GM12878 (cell line): Measurements from ENCODE around the gene GPR4. TPM values are rescaled to one million over a fixed set of nuclear protein-coding genes. Genes with fewer than 3 reads are reported as not detected.
A peak's percentile ranks its signal among the peaks of the same experiment; 100 is the strongest.

Source experiments
- ATAC-seq: fragments of 200-7000 bp; cut with Tn5 transposase; 3 replicates; pipeline ENCODE4 v1.9.1; 2020; ENCODE audit warnings: mild to moderate bottlenecking, moderate library complexity
- BruUV-seq: library from RNA; stranded (reverse); fragments of 400-500 nt; replicated peaks from 2 replicates; lab custom pipeline; 2021; lab: Mats Ljungman, UMichigan
- CTCF ChIA-PET: fragments of 300-600 bp; sonication (Branson Sonifier 250); formaldehyde crosslinking; extraction: SDS; loops from one replicate; lab custom pipeline; 2021; ENCODE audit warnings: inconsistent platforms; lab: Yijun Ruan, JAX
- POLR2A ChIA-PET: fragments of 350-600 bp; formaldehyde crosslinking; extraction: SDS; loops from one replicate; lab custom pipeline; 2021; ENCODE audit warnings: inconsistent platforms; lab: Charles Lee
- RAD21 ChIA-PET: fragments of 300-600 bp; sonication (Branson Sonifier 250); formaldehyde crosslinking; loops from one replicate; lab custom pipeline; 2023; ENCODE audit warnings: antibody characterized with exemption; ENCODE audit not compliant: unreplicated experiment; lab: Charles Lee
- SMC1A ChIA-PET: fragments of 300-600 bp; sonication (Branson Sonifier 250); formaldehyde crosslinking; loops from one replicate; lab custom pipeline; 2023; ENCODE audit not compliant: unreplicated experiment, uncharacterized antibody; lab: Charles Lee
- DNase-seq: peaks from one replicate; pipeline ENCODE4 v3.0.0-alpha.2; 2011; ENCODE audit warnings: low read depth, low spot score
- FAIRE-seq: peaks from 3 replicates; lab custom pipeline; 2011; peaks lifted over from hg19 to GRCh38; lab: Jason Lieb, UNC
- H2AFZ ChIP-seq: 2 replicates; pipeline ENCODE4 v1.6.0; 2011; ENCODE audit warnings: low read depth, low read length, control low read depth; ENCODE audit not compliant: control insufficient read depth
- H3K27ac ChIP-seq: 2 replicates; pipeline ENCODE4 v1.5.1; 2011; ENCODE audit warnings: control low read depth; ENCODE audit not compliant: control insufficient read depth, insufficient read depth
- H3K27me3 ChIP-seq, 2 experiments: replicated peaks in 1 of 2; 2 replicates each; pipeline versions ENCODE4 v1.6.0 to v1.6.1; 2011; ENCODE audit warnings: low read length in 1 of 2; ENCODE audit not compliant: control insufficient read depth in 2 of 2, insufficient read depth in 2 of 2
- H3K36me3 ChIP-seq, 2 experiments: 2 replicates each; pipeline ENCODE4 v1.5.1; 2011; ENCODE audit warnings: low read length in 1 of 2; ENCODE audit not compliant: control insufficient read depth in 2 of 2, insufficient read depth in 2 of 2
- H3K4me1 ChIP-seq: 2 replicates; pipeline ENCODE4 v1.6.1; 2011; ENCODE audit warnings: mild to moderate bottlenecking, low read length, moderate library complexity, mixed read lengths; ENCODE audit not compliant: control insufficient read depth, insufficient read depth
- H3K4me2 ChIP-seq: 2 replicates; pipeline ENCODE4 v1.6.0; 2011; ENCODE audit warnings: control low read depth; ENCODE audit not compliant: control insufficient read depth, insufficient read depth
- H3K4me3 ChIP-seq: fragments of 200-600 bp; sonication (generic); 2 replicates; pipeline ENCODE4 v1.5.1; 2016
- H3K79me2 ChIP-seq: 2 replicates; pipeline ENCODE4 v1.6.0; 2011; ENCODE audit warnings: low read length; ENCODE audit not compliant: control insufficient read depth, insufficient read depth
- H3K9ac ChIP-seq: 2 replicates; pipeline ENCODE4 v1.8.0; 2011; ENCODE audit warnings: low read length, control low read depth, mixed read lengths; ENCODE audit not compliant: control insufficient read depth, insufficient read depth
- H3K9me3 ChIP-seq: replicated peaks from 3 replicates; pipeline ENCODE4 v1.5.1; 2011; ENCODE audit warnings: mild to moderate bottlenecking, low read length; ENCODE audit not compliant: control insufficient read depth, insufficient read depth
- H4K20me1 ChIP-seq: 2 replicates; pipeline ENCODE4 v1.6.0; 2011; ENCODE audit not compliant: control insufficient read depth, insufficient read depth
- CREB1 ChIP-seq: IDR thresholded peaks from 2 replicates; pipeline ENCODE4 v1.6.1; 2012; ENCODE audit warnings: low read depth, mild to moderate bottlenecking, inconsistent platforms
- CREM ChIP-seq: IDR thresholded peaks from 2 replicates; pipeline ENCODE4 v1.6.1; 2014; ENCODE audit warnings: antibody characterized with exemption, low read depth
- LARP7 ChIP-seq: fragments of 450-650 bp; IDR thresholded peaks from 2 replicates; pipeline ENCODE4 v1.6.1; 2017; ENCODE audit warnings: mild to moderate bottlenecking
- NBN ChIP-seq: fragments of 450-650 bp; IDR thresholded peaks from 2 replicates; pipeline ENCODE4 v1.6.1; 2016
- POLR2AphosphoS5 ChIP-seq: IDR thresholded peaks from 2 replicates; pipeline ENCODE4 v1.6.1; 2011; ENCODE audit warnings: mild to moderate bottlenecking, low read length, inconsistent platforms
- TAF1 ChIP-seq: IDR thresholded peaks from 2 replicates; pipeline ENCODE4 v1.6.1; 2011; ENCODE audit warnings: mild to moderate bottlenecking, low read depth, low read length, borderline replicate concordance
- WGBS: methylation state at CpG from one replicate; pipeline ENCODE4 v1.1.6; 2016; ENCODE audit warnings: low lambda C conversion rate; ENCODE audit not compliant: insufficient replicate concordance, insufficient coverage; ENCODE audit errors: missing lambda C conversion rate; 5-methylcytosine and 5-hydroxymethylcytosine counted together
- in situ Hi-C: fragments of 300-500 bp; cut with MboI; formaldehyde crosslinking; loops from 9 replicates; pipeline ENCODE4 v1.14.3; 2018; ENCODE audit warnings: mixed read lengths
- intact Hi-C: fragments of 100-400 bp; cut with micrococcal nuclease; formaldehyde crosslinking; loops from one replicate; pipeline ENCODE4 v1.14.2; 2022; ENCODE audit not compliant: unreplicated experiment
- polyA plus RNA-seq, 11 experiments: library from polyadenylated mRNA; depleted of rRNA in 4 of 11; unstranded in 6 of 11; stranded (reverse) in 5 of 11; fragments of >200 nt; fragmentation: Nextera tagmentation in 4 of 11; fragmentation: Illumina TruSeq in 1 of 11; extraction: Ambion mirVana in 4 of 11; extraction: Trizol in 1 of 11; gene quantifications; 1 replicate in 1 of 11; 2 replicates in 10 of 11; pipeline versions ENCODE4 v1.2.1 to v1.2.3, GENCODE V29; 2011 to 2016; ENCODE audit warnings: inconsistent platforms in 2 of 11, missing spikeins in 2 of 11, low read depth in 1 of 11
- total RNA-seq, 4 experiments: library from RNA; depleted of rRNA in 3 of 4; stranded (reverse); fragments of >200 nt in 3 of 4; fragmentation: Illumina TruSeq in 1 of 4; extraction: Trizol in 1 of 4; gene quantifications; 2 replicates each; pipeline versions ENCODE4 v1.2.1 to v1.2.3, GENCODE V29; 2013 to 2021
- TF ChIP-seq, protein P1 (sequence below): IDR thresholded peaks from 2 replicates; pipeline ENCODE4 v1.6.1; 2012; ENCODE audit warnings: low read depth, low read length, improper control_type of control experiment
- TF ChIP-seq, protein P2 (sequence below): fragments of 450-650 bp; IDR thresholded peaks from 2 replicates; pipeline ENCODE4 v1.6.1; 2017; ENCODE audit warnings: mild to moderate bottlenecking, moderate library complexity
- TF ChIP-seq, protein P3 (sequence below): fragments of 450-650 bp; IDR thresholded peaks from 2 replicates; pipeline ENCODE4 v1.6.1; 2017; ENCODE audit warnings: low read depth, mild to moderate bottlenecking, moderate library complexity

GPR4 gene
- total and polyA plus RNA-seq, 10 of the 15 experiments (the other 5 are each of a cell fraction or from before 2014, with no cell fraction given), result not detected

DNA sequence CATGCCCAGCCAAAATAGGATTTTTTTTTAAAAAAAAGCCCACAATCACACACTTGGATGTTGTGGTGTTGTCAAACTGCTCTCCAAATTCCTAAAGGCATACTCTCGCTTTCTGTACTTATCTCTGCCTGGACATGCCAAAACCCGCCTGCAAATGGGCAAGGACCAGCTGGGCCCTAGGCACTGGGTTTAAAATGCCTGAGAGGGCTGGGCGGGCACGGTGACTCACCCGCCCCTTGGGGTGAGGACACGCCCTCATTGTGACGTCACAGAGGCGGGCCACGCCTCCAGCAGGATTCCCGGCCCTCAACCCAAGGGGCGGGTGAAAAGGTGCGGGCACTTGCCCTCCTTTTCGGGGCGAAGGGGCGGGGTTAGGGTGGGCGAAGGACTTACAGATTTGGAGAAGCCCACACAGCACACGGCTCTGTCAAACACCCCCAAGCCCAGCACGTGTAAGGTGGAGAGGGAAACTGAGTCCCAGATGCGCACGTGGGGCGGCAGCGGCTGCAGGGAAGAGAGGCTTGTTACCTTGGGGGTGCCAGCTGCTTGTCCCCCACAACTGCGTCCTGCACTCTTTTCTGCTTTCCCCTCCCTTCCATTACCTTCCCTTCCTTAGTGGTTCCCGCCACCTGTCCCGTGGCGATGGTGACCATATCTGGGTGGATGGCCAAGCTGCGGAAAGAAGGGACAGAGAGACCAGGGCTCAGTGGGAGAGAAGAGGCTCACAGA, 30.6 kb upstream of the GPR4 start:
- FAIRE-seq, result peak; percentile 13
- Histone ChIP-seq H3K4me3 (no peak overlapping the region), H3K4me1 (peaks cover 8% of the 10 kb centered on the region), H3K27me3 (no peaks in the 10 kb centered on the region)
- ChIA-PET RAD21 (interaction anchor here (0.6 to 4.1 kb wide), 2 partner anchors 9 to 46 kb away, joined by 5 to 21 read pairs; no protein-coding TSS in a partner anchor), POLR2A (interaction anchor here (0.6 to 2.7 kb wide), 3 partner anchors 9 to 57 kb away, joined by 3 to 14 read pairs (median 4); no protein-coding TSS in a partner anchor)
- no peak for DNase-seq
- TF ChIP-seq CREB1, result peak; percentile 81
- peak; percentile 84 for TF ChIP-seq CREM
- TF ChIP-seq POLR2AphosphoS5, result no peak
- TF ChIP-seq NBN, result 0 out of 2 replicates have a peak, but pooled peaks have one; percentile 35
- TF ChIP-seq, all 136 proteins: peak for 3
- in situ Hi-C loops (no loop called here), intact Hi-C loops (loop anchor here (1.0 kb wide), 1 partner anchor 9 kb away; no protein-coding TSS in a partner anchor)
- CTCF ChIA-PET, result interaction anchor here (0.6 to 3.1 kb wide), 2 partner anchors 9 to 67 kb away, joined by 3 to 35 read pairs; no protein-coding TSS in a partner anchor
- Histone ChIP-seq H3K4me2 (no peak overlapping the region), H3K9ac (no peak overlapping the region), H2AFZ (no peak overlapping the region), H3K36me3 (peaks cover 2 to 12% of the 10 kb centered on the region in 2 experiments; a peak in 2 of 4 replicates), H3K79me2 (no peaks in the 10 kb centered on the region; the same call in 1 of the 2 replicates), H3K27ac (no peak overlapping the region), H4K20me1 (no peaks in the 10 kb centered on the region), H3K9me3 (no peaks in the 10 kb centered on the region)
- SMC1A ChIA-PET, result no interaction called here
- no TSS peak for BruUV-seq
- peak; percentile 67 for ATAC-seq
- 60% methylated on average over 27 of the region's 27 CpGs for WGBS

DNA sequence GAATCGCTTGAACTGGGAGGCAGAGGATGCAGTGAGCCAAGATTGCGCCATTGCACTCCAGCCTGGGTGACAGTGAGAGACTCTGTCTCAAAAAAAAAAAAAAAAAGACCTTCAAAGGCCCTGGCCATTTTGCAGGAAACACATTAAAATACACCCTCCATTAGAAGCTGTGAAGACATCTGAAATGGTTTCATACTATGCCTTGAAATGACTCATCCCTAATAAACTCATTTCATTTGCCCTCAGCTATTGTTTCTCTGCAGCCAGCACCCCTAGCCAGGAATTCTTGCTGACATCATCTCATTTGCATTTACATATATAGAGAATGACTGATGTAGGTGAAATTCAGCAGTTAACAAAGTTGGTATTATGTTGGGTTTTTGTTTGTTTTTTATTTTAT, 28.5 kb upstream of the GPR4 start:
- Histone ChIP-seq H4K20me1 (no peaks in the 10 kb centered on the region), H3K9ac (no peak overlapping the region), H3K4me2 (no peak overlapping the region), H3K4me3 (no peak overlapping the region), H3K79me2 (no peaks in the 10 kb centered on the region; the same call in 1 of the 2 replicates), H2AFZ (no peak overlapping the region), H3K27me3 (no peaks in the 10 kb centered on the region), H3K27ac (peak overlapping the region; percentile 61), H3K4me1 (peaks cover 8% of the 10 kb centered on the region), H3K9me3 (no peaks in the 10 kb centered on the region), H3K36me3 (peaks cover 6 to 15% of the 10 kb centered on the region in 2 experiments; a peak in 3 of 4 replicates)
- FAIRE-seq, result peak; percentile 59
- no CpG with 5 or more reads among the region's 2 CpGs for WGBS
- peak; percentile 60 for DNase-seq
- ChIA-PET CTCF (interaction anchor here (0.5 to 3.1 kb wide), 12 partner anchors 9 to 403 kb away, joined by 3 to 35 read pairs (median 4); partner anchors contain the start of gene EML2), SMC1A (interaction anchor here (1.4 to 1.5 kb wide), 2 partner anchors 10 to 16 kb away, joined by 5 to 24 read pairs; partner anchors contain the start of gene EML2), RAD21 (interaction anchor here (0.6 to 4.1 kb wide), 5 partner anchors 11 to 114 kb away, joined by 3 to 21 read pairs (median 3); no protein-coding TSS in a partner anchor), POLR2A (interaction anchor here (0.7 to 2.7 kb wide), 6 partner anchors 11 to 62 kb away, joined by 3 to 14 read pairs (median 5); partner anchors contain the start of genes GIPR, QPCTL and SNRPD2)
- in situ Hi-C loops, result no loop called here
- intact Hi-C loops, result no loop called here
- peak; percentile 95 for ATAC-seq
- BruUV-seq, result no TSS peak
- TF ChIP-seq, protein P1, sequence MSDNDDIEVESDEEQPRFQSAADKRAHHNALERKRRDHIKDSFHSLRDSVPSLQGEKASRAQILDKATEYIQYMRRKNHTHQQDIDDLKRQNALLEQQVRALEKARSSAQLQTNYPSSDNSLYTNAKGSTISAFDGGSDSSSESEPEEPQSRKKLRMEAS, result no peak
- TF ChIP-seq, protein P2, sequence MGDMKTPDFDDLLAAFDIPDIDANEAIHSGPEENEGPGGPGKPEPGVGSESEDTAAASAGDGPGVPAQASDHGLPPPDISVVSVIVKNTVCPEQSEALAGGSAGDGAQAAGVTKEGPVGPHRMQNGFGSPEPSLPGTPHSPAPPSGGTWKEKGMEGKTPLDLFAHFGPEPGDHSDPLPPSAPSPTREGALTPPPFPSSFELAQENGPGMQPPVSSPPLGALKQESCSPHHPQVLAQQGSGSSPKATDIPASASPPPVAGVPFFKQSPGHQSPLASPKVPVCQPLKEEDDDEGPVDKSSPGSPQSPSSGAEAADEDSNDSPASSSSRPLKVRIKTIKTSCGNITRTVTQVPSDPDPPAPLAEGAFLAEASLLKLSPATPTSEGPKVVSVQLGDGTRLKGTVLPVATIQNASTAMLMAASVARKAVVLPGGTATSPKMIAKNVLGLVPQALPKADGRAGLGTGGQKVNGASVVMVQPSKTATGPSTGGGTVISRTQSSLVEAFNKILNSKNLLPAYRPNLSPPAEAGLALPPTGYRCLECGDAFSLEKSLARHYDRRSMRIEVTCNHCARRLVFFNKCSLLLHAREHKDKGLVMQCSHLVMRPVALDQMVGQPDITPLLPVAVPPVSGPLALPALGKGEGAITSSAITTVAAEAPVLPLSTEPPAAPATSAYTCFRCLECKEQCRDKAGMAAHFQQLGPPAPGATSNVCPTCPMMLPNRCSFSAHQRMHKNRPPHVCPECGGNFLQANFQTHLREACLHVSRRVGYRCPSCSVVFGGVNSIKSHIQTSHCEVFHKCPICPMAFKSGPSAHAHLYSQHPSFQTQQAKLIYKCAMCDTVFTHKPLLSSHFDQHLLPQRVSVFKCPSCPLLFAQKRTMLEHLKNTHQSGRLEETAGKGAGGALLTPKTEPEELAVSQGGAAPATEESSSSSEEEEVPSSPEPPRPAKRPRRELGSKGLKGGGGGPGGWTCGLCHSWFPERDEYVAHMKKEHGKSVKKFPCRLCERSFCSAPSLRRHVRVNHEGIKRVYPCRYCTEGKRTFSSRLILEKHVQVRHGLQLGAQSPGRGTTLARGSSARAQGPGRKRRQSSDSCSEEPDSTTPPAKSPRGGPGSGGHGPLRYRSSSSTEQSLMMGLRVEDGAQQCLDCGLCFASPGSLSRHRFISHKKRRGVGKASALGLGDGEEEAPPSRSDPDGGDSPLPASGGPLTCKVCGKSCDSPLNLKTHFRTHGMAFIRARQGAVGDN, result 0 out of 2 replicates have a peak, but pooled peaks have one; percentile 19
- TF ChIP-seq LARP7, result no peak
- TF ChIP-seq TAF1, result no peak
- TF ChIP-seq, protein P3, sequence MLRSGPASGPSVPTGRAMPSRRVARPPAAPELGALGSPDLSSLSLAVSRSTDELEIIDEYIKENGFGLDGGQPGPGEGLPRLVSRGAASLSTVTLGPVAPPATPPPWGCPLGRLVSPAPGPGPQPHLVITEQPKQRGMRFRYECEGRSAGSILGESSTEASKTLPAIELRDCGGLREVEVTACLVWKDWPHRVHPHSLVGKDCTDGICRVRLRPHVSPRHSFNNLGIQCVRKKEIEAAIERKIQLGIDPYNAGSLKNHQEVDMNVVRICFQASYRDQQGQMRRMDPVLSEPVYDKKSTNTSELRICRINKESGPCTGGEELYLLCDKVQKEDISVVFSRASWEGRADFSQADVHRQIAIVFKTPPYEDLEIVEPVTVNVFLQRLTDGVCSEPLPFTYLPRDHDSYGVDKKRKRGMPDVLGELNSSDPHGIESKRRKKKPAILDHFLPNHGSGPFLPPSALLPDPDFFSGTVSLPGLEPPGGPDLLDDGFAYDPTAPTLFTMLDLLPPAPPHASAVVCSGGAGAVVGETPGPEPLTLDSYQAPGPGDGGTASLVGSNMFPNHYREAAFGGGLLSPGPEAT, result 0 out of 2 replicates have a peak, but pooled peaks have one; percentile 15
